GM19239 (cell line): ENCODE data around the gene TMEM248.
A peak's percentile ranks its signal among the peaks of the same experiment; 100 is the strongest.
"Not testable (repeated sequence)": the region's sequence is repeated elsewhere in the genome, so short reads cannot be mapped to it uniquely, and the experiment has no call there.

Experiments used
- DNase-seq: peaks from one replicate; pipeline ENCODE4 v3.0.0; 2011; ENCODE audit warnings: low spot score; ENCODE audit not compliant: insufficient read length
- FAIRE-seq: peaks from 2 replicates; lab custom pipeline; 2011; peaks lifted over from hg19 to GRCh38; lab: Jason Lieb, UNC

The TMEM248 gene

GRCh38 chr7:66905689-66906088, 15.3 kb upstream of the TMEM248 start:
- no peak for FAIRE-seq

GRCh38 chr7:66907731-66908130, 13.3 kb upstream of the TMEM248 start:
- FAIRE-seq: no peak
- no peak for DNase-seq

More at GRCh38 chr7:66905689-66906088, 15.3 kb upstream of the TMEM248 start:
- DNase-seq: no peak

- not testable (repeated sequence) for DNase-seq, FAIRE-seq
Observed at GRCh38 chr7:66908598-66908997, 12.4 kb upstream of the TMEM248 start.

- no peak for FAIRE-seq
- no peak for DNase-seq
Observed at GRCh38 chr7:66910789-66911188, 10.2 kb upstream of the TMEM248 start.

- not testable (repeated sequence) for FAIRE-seq, DNase-seq
Observed at GRCh38 chr7:66911191-66911590, 9.8 kb upstream of the TMEM248 start.

GRCh38 chr7:66912195-66912594, 8.8 kb upstream of the TMEM248 start:
- no peak for FAIRE-seq
- DNase-seq: no peak

GRCh38 chr7:66913118-66914037, 7.6 kb upstream of the TMEM248 start:
- no peak for DNase-seq
- FAIRE-seq: no peak

- not testable (repeated sequence) for FAIRE-seq
Observed at GRCh38 chr7:66917904-66918303, 3.1 kb upstream of the TMEM248 start.

GRCh38 chr7:66919304-66919703, 1.7 kb upstream of the TMEM248 start:
- DNase-seq (no peak), FAIRE-seq (no peak)

More at GRCh38 chr7:66917904-66918303, 3.1 kb upstream of the TMEM248 start:
- DNase-seq: not testable (repeated sequence)

GRCh38 chr7:66919704-66920103, 1.3 kb upstream of the TMEM248 start:
- FAIRE-seq: no peak
- no peak for DNase-seq

GRCh38 chr7:66920256-66920655, 769 bp upstream of the TMEM248 start:
- FAIRE-seq (no peak), DNase-seq (no peak)

- DNase-seq: no peak
- peak; percentile 53 for FAIRE-seq
Observed at GRCh38 chr7:66921396-66921917, 432 bp downstream of the TMEM248 start.

- FAIRE-seq (peak; percentile 72), DNase-seq (no peak)
Observed at GRCh38 chr7:66921918-66922486, 977 bp downstream of the TMEM248 start.

- FAIRE-seq: no peak
Observed at GRCh38 chr7:66925255-66925654, 4.2 kb downstream of the TMEM248 start.

GRCh38 chr7:66927348-66927948, 6.4 kb downstream of the TMEM248 start:
- FAIRE-seq (no peak), DNase-seq (no peak)

More at GRCh38 chr7:66925255-66925654, 4.2 kb downstream of the TMEM248 start:
- DNase-seq: no peak

GRCh38 chr7:66928388-66928787, 7.4 kb downstream of the TMEM248 start:
- DNase-seq (no peak), FAIRE-seq (no peak)

- DNase-seq (no peak), FAIRE-seq (no peak)
Observed at GRCh38 chr7:66929165-66929564, 8.1 kb downstream of the TMEM248 start.

GRCh38 chr7:66929935-66930334, 8.9 kb downstream of the TMEM248 start:
- FAIRE-seq: no peak
- no peak for DNase-seq

GRCh38 chr7:66930341-66930740, 9.3 kb downstream of the TMEM248 start:
- DNase-seq (no peak), FAIRE-seq (no peak)

- FAIRE-seq (no peak), DNase-seq (no peak)
Observed at GRCh38 chr7:66933469-66933868, 12.4 kb downstream of the TMEM248 start.

GRCh38 chr7:66937940-66938339, 16.9 kb downstream of the TMEM248 start:
- FAIRE-seq: no peak

More at GRCh38 chr7:66937940-66938339, 16.9 kb downstream of the TMEM248 start:
- DNase-seq: no peak
